Measurements from ENCODE around the gene CADM1. TPM values are rescaled to one million over a fixed set of nuclear protein-coding genes. Genes with fewer than 3 reads are reported as not detected.

CADM1 gene
- total and polyA plus RNA-seq, 10 donors: 1.4 to 18.8 (median 10.4) TPM

GRCh38 chr11:115439969-115440540 is 64.2 kb downstream of the CADM1 start:
- Histone ChIP-seq H3K4me1 (no peaks in the 10 kb centered on the region), H3K36me3 (no peaks in the 10 kb centered on the region), H3K27ac (no peak overlapping the region), H3K9me3 (peaks cover 0 to 7% (median 0%) of the 10 kb centered on the region in 8 donors), H3K4me3 (no peak overlapping the region), H3K27me3 (replicated peaks in 1 of 7) (peaks cover 0 to 6% (median 0%) of the 10 kb centered on the region in 7 donors)
- intact Hi-C loops (cut with DNase I; ENCODE audit: low total_unique reads): no loop called here
- TF ChIP-seq POLR2AphosphoS5 (IDR thresholded peaks at IDR 0.05) (no peak), POLR2A (IDR thresholded peaks at IDR 0.05) (no peak), CTCF (IDR thresholded peaks at IDR 0.05 in 8 of 11, conservative IDR thresholded peaks at IDR 0.05 in 3 of 11) (no peak)
- WGBS, 5 donors: 72 to 83% (median 79%) methylated on average over 5 of the region's 5 CpGs
- DNase-seq: no peak

GRCh38 chr11:115439385-115439784 is 64.8 kb downstream of the CADM1 start:
- 48 to 83% (median 68%) methylated on average over 3 of the region's 3 CpGs for WGBS, 5 donors
- Histone ChIP-seq H3K27me3 (replicated peaks in 1 of 7) (peaks cover 0 to 6% (median 0%) of the 10 kb centered on the region in 7 donors), H3K27ac (no peak overlapping the region), H3K4me3 (no peak overlapping the region), H3K36me3 (no peaks in the 10 kb centered on the region), H3K9me3 (peaks cover 0 to 5% (median 0%) of the 10 kb centered on the region in 8 donors), H3K4me1 (no peaks in the 10 kb centered on the region)
- TF ChIP-seq CTCF (IDR thresholded peaks at IDR 0.05 in 8 of 11, conservative IDR thresholded peaks at IDR 0.05 in 3 of 11) (no peak), POLR2A (IDR thresholded peaks at IDR 0.05) (no peak), POLR2AphosphoS5 (IDR thresholded peaks at IDR 0.05) (no peak)
- intact Hi-C loops (cut with DNase I; ENCODE audit: low total_unique reads): no loop called here
- no peak for DNase-seq

GRCh38 chr11:115437902-115438575 is 66.2 kb downstream of the CADM1 start:
- peaks cover 0 to 6% (median 0%) of the 10 kb centered on the region in 7 donors for H3K27me3 ChIP-seq (replicated peaks in 1 of 7)
- intact Hi-C loops (cut with DNase I; ENCODE audit: low total_unique reads): no loop called here
- no peak overlapping the region for H3K27ac ChIP-seq
- H3K36me3 ChIP-seq: no peaks in the 10 kb centered on the region
- no peaks in the 10 kb centered on the region for H3K9me3 ChIP-seq
- 59 to 77% (median 69%) methylated on average over 7 of the region's 7 CpGs for WGBS, 5 donors
- H3K4me3 ChIP-seq: no peak overlapping the region
- H3K4me1 ChIP-seq: no peaks in the 10 kb centered on the region
- TF ChIP-seq POLR2AphosphoS5 (IDR thresholded peaks at IDR 0.05) (no peak), POLR2A (IDR thresholded peaks at IDR 0.05) (no peak), CTCF (IDR thresholded peaks at IDR 0.05 in 8 of 11, conservative IDR thresholded peaks at IDR 0.05 in 3 of 11) (no peak)
- DNase-seq: no peak

- Histone ChIP-seq H3K9me3 (no peaks in the 10 kb centered on the region), H3K36me3 (no peaks in the 10 kb centered on the region), H3K4me1 (no peaks in the 10 kb centered on the region), H3K27ac (no peak overlapping the region), H3K27me3 (replicated peaks in 1 of 7) (no peaks in the 10 kb centered on the region), H3K4me3 (no peak overlapping the region)
- no peak for DNase-seq
- 92 to 100% (median 98%) methylated on average over 1 of the region's 1 CpG for WGBS, 5 donors
- TF ChIP-seq CTCF (IDR thresholded peaks at IDR 0.05 in 8 of 11, conservative IDR thresholded peaks at IDR 0.05 in 3 of 11) (no peak), POLR2AphosphoS5 (IDR thresholded peaks at IDR 0.05) (no peak), POLR2A (IDR thresholded peaks at IDR 0.05) (no peak)
- intact Hi-C loops (cut with DNase I; ENCODE audit: low total_unique reads): no loop called here
These were observed 73.9 kb downstream of the CADM1 start for GRCh38 chr11:115430345-115430744.
